Suprapubic skin (tissue), 4 donors: ENCODE results near the gene SYT2. TPM values are rescaled to one million over a fixed set of nuclear protein-coding genes. Genes with fewer than 3 reads are reported as not detected.

Source experiments
- DNase-seq, 2 donors: peaks; one replicate each; pipeline ENCODE4 v3.0.0-alpha.2; 2019; ENCODE audit warnings: low spot score in 2 of 2
- H3K27ac ChIP-seq: fragments of 200-600 bp; sonication (generic); one replicate; pipeline ENCODE4 v1.5.1; 2019
- H3K27me3 ChIP-seq: fragments of 200-600 bp; sonication (generic); one replicate; pipeline ENCODE4 v1.5.1; 2019
- H3K36me3 ChIP-seq: fragments of 200-600 bp; sonication (generic); one replicate; pipeline ENCODE4 v1.5.1; 2019
- H3K4me1 ChIP-seq: fragments of 200-600 bp; sonication (generic); one replicate; pipeline ENCODE4 v1.5.1; 2019
- H3K4me3 ChIP-seq: fragments of 200-600 bp; sonication (generic); one replicate; pipeline ENCODE4 v1.5.1; 2019; ENCODE audit warnings: mild to moderate bottlenecking
- H3K9me3 ChIP-seq: fragments of 200-600 bp; sonication (generic); one replicate; pipeline ENCODE4 v1.5.1; 2019
- EP300 ChIP-seq: sonication (generic); formaldehyde crosslinking; IDR thresholded peaks from one replicate; pipeline ENCODE4 v1.6.1; 2017; ENCODE audit warnings: antibody characterized with exemption
- POLR2A ChIP-seq, 2 donors: fragments of 450-650 bp; IDR thresholded peaks; one replicate each; pipeline ENCODE4 v1.6.1; 2017; ENCODE audit warnings: antibody characterized with exemption in 2 of 2, mild to moderate bottlenecking in 2 of 2, moderate library complexity in 2 of 2
- POLR2AphosphoS5 ChIP-seq, 3 donors: sonication (generic); formaldehyde crosslinking; IDR thresholded peaks; one replicate each; pipeline ENCODE4 v1.6.1; 2017; ENCODE audit warnings: antibody characterized with exemption in 3 of 3
- WGBS: methylation state at CpG from one replicate; pipeline ENCODE4 v1.1.5; 2018; 5-methylcytosine and 5-hydroxymethylcytosine counted together
- total RNA-seq, 4 donors: library from RNA; depleted of rRNA; stranded (reverse); fragments of >200 nt; gene quantifications; one replicate each; pipeline ENCODE4 v1.1.0, GENCODE V29; 2016
- TF ChIP-seq, protein P1 (sequence below), 2 donors: fragments of 200-600 bp in 1 of 2; fragments of 450-650 bp in 1 of 2; sonication (generic) in 1 of 2; IDR thresholded peaks; one replicate each; pipeline ENCODE4 v1.5.1; 2016 to 2019; ENCODE audit warnings: antibody characterized with exemption in 2 of 2, mild to moderate bottlenecking in 1 of 2, moderate library complexity in 1 of 2

The SYT2 gene
- total RNA-seq, 4 donors from 2014 or later: 0.11 TPM; not detected in 3

DNA sequence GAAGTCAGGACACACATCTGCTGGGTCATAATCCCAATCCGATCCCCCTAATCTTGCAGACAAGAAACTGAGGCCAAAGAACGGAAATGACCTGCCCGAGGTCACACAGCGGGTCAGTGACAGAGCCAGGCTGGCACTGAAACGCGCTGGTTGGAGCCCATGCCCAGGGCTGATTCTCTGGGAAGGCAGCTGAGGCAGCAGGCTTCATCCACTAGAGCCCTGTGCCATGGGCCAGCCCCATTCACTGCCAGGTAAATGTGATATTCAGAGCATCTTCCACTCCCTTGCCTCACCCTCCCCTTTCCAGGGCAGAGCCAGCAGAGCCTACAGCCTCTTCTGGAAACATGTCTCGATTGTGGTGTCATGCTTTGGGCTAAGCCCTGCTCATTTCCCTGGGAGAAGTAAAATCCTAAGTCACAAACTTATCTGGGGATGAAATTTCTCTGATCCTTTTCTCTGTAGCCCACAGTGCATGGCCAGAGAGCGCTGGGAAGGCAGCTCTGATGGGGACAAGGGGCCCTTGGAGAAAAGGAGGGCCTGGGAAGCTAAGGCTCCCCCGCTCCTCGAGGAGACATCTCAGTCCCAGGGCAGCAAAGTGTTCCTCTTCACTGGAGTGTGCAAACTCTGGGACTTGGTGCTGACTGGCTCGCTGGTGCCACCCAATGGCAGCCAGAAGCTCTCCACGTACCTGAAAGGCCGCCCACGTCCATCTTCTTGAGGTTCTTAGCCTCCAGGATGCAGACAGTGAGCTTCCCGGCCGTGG is 110.4 kb downstream of the SYT2 start:
- 41% methylated on average over 16 of the region's 16 CpGs for WGBS
- DNase-seq: no peak
- Histone ChIP-seq H3K27me3 (no peaks in the 10 kb centered on the region), H3K4me1 (no peaks in the 10 kb centered on the region), H3K27ac (no peak overlapping the region), H3K9me3 (no peaks in the 10 kb centered on the region), H3K4me3 (no peak overlapping the region), H3K36me3 (peaks cover 7% of the 10 kb centered on the region)
- TF ChIP-seq, protein P1, sequence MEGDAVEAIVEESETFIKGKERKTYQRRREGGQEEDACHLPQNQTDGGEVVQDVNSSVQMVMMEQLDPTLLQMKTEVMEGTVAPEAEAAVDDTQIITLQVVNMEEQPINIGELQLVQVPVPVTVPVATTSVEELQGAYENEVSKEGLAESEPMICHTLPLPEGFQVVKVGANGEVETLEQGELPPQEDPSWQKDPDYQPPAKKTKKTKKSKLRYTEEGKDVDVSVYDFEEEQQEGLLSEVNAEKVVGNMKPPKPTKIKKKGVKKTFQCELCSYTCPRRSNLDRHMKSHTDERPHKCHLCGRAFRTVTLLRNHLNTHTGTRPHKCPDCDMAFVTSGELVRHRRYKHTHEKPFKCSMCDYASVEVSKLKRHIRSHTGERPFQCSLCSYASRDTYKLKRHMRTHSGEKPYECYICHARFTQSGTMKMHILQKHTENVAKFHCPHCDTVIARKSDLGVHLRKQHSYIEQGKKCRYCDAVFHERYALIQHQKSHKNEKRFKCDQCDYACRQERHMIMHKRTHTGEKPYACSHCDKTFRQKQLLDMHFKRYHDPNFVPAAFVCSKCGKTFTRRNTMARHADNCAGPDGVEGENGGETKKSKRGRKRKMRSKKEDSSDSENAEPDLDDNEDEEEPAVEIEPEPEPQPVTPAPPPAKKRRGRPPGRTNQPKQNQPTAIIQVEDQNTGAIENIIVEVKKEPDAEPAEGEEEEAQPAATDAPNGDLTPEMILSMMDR (IDR thresholded peaks at IDR 0.05): peak; percentile 49 to 84
- TF ChIP-seq POLR2A (IDR thresholded peaks at IDR 0.05): no peak

DNA sequence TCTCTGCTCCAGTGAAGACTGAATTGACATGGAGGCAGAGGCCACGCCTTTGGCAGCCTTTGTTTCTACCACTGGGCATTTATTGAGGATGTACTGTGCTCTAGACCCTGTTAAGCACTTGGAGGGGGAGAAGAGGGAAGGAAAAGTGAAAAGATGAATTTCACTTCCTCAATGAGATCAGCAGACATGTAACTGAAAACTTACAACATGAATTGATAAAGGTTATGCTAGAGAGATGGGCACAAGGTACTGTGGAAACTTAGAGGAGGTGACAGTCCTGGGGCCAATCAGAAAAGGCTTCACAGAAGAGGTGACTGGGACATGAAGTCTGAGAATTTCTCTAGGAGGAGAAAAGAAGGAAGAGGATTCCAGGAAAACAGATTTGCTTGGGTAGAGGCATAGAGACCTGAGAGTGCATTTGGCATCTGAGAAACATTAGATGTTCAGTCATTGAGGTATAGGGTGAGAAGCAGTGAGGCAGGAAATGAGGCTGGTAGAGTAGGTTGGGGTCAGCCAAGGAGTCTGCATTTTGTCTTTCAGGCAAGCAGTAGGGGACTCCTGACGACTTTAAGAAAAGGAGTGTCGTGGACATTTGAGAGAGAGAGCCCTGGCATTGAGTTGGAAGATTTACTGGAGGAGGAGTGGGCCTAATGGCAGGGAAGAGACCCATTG is 113.0 kb downstream of the SYT2 start:
- Histone ChIP-seq H3K27ac (no peak overlapping the region), H3K27me3 (no peaks in the 10 kb centered on the region), H3K36me3 (peaks cover 4% of the 10 kb centered on the region), H3K4me1 (peaks cover 13% of the 10 kb centered on the region), H3K4me3 (no peak overlapping the region), H3K9me3 (no peaks in the 10 kb centered on the region)
- 91% methylated on average over 3 of the region's 3 CpGs for WGBS
- no peak for DNase-seq
- no peak for TF ChIP-seq POLR2AphosphoS5 (IDR thresholded peaks at IDR 0.05)
- no peak for TF ChIP-seq EP300
- TF ChIP-seq POLR2A (IDR thresholded peaks at IDR 0.05): no peak
- TF ChIP-seq, protein P1 (IDR thresholded peaks at IDR 0.05): no peak

DNA sequence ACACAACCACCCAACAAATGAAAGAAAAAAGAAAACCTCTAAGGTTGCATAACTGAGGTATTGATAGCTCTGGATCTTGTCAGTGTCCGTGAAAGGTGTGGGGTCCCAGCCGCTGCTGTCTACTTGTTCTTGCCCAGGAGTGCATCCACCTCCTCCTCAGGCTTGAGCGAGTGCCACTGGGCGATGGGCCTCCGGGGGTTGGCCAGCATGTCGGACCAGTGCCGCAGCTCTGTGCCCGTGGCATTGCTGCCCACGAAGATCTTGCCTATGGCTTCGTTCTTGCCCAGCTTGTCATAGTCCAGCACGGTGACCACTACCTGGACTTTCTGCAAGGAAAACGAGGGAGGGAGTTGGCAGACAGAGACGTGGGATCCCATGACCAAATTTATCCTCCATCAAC is 113.6 kb downstream of the SYT2 start:
- no peak for TF ChIP-seq EP300
- TF ChIP-seq, protein P1 (IDR thresholded peaks at IDR 0.05): no peak
- TF ChIP-seq POLR2AphosphoS5 (IDR thresholded peaks at IDR 0.05): no peak
- TF ChIP-seq POLR2A (IDR thresholded peaks at IDR 0.05): no peak
- 91% methylated on average over 13 of the region's 13 CpGs for WGBS
- H3K4me1 ChIP-seq: peaks cover 16% of the 10 kb centered on the region
- no peaks in the 10 kb centered on the region for H3K9me3 ChIP-seq
- no peaks in the 10 kb centered on the region for H3K27me3 ChIP-seq
- peaks cover 3% of the 10 kb centered on the region for H3K36me3 ChIP-seq
- no peak overlapping the region for H3K4me3 ChIP-seq
- DNase-seq: no peak
- no peak overlapping the region for H3K27ac ChIP-seq

- no peak for DNase-seq
- Histone ChIP-seq H3K4me3 (no peak overlapping the region), H3K36me3 (peaks cover 4% of the 10 kb centered on the region), H3K27me3 (no peaks in the 10 kb centered on the region), H3K4me1 (peaks cover 42% of the 10 kb centered on the region), H3K27ac (peak overlapping the region; percentile 24), H3K9me3 (no peaks in the 10 kb centered on the region)
- 68% methylated on average over 4 of the region's 4 CpGs for WGBS
- TF ChIP-seq, protein P1 (IDR thresholded peaks at IDR 0.05): no peak
- TF ChIP-seq POLR2AphosphoS5 (IDR thresholded peaks at IDR 0.05): peak in 1 of 3 donors; percentile 13
Measured at GRCh38 chr1:202593845-202594244, 116.4 kb downstream of the SYT2 start.

DNA sequence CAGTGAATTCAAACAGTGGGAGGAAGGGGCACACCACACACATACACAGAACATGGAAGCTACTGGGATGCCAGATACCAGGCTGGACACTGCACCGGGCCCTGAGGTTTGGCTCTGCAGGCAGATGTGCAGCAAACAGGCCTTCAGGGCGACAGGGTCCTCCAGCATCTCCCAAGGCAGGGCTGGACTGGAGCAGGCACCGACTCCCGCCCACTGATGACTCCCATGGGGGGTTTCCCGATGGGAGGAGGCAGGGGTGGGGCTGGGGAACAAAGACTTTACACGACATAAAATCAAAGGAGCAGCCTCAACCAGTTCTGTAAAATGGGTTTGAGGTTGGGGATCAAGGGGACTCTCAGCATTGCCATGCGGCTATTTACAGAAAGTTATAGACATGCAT is 118.1 kb downstream of the SYT2 start:
- Histone ChIP-seq H3K4me3 (no peak overlapping the region), H3K9me3 (no peaks in the 10 kb centered on the region), H3K4me1 (peaks cover 56% of the 10 kb centered on the region), H3K27me3 (no peaks in the 10 kb centered on the region), H3K36me3 (peaks cover 4% of the 10 kb centered on the region), H3K27ac (no peak overlapping the region)
- WGBS: 74% methylated on average over 7 of the region's 7 CpGs
- DNase-seq: no peak
- TF ChIP-seq EP300 (no peak), POLR2AphosphoS5 (IDR thresholded peaks at IDR 0.05) (no peak), POLR2A (IDR thresholded peaks at IDR 0.05) (no peak)
- TF ChIP-seq, protein P1 (IDR thresholded peaks at IDR 0.05): no peak
